Left ventricle myocardium inferior (tissue), 1 donor: ENCODE results near the gene SLC8A1. TPM values are rescaled to one million over a fixed set of nuclear protein-coding genes. Genes with fewer than 3 reads are reported as not detected.

Source experiments
- DNase-seq: peaks from one replicate; pipeline ENCODE4 v3.0.0-alpha.2; 2020
- H3K27ac ChIP-seq: fragments of 200-600 bp; replicated peaks from 2 replicates; pipeline ENCODE4 v1.8.0; 2021
- H3K27me3 ChIP-seq: fragments of 200-600 bp; 2 replicates; pipeline ENCODE4 v1.8.0; 2021; ENCODE audit warnings: low read depth
- H3K36me3 ChIP-seq: fragments of 200-600 bp; 2 replicates; pipeline ENCODE4 v1.8.0; 2021
- H3K4me1 ChIP-seq: fragments of 200-600 bp; 2 replicates; pipeline ENCODE4 v1.8.0; 2021
- H3K4me3 ChIP-seq: fragments of 200-600 bp; 2 replicates; pipeline ENCODE4 v1.8.0; 2021; ENCODE audit warnings: mild to moderate bottlenecking, moderate library complexity
- H3K9me3 ChIP-seq: fragments of 200-600 bp; replicated peaks from 2 replicates; pipeline ENCODE4 v1.8.0; 2021
- intact Hi-C: fragments of 100-400 bp; cut with micrococcal nuclease; formaldehyde crosslinking; loops from one replicate; pipeline ENCODE4 v1.11.0; 2022
- total RNA-seq: library from RNA; stranded (reverse); fragmentation: NEBNext Ultra II Directional; extraction: Animal tissue kit (Norgen Biotek cat#: 25700); gene quantifications from one replicate; pipeline ENCODE4 v1.2.1, GENCODE V29; 2021
- TF ChIP-seq, protein P1 (sequence below): fragments of 200-600 bp; IDR thresholded peaks from 2 replicates; pipeline ENCODE4 v1.8.0; 2021; ENCODE audit warnings: antibody characterized with exemption, mild to moderate bottlenecking, borderline replicate concordance
- donor health status: DM: no; HTN: yes; CAD: no; lungs with severe emphysema.

The SLC8A1 gene
- total RNA-seq, 1 donor from 2014 or later: 990 TPM

DNA sequence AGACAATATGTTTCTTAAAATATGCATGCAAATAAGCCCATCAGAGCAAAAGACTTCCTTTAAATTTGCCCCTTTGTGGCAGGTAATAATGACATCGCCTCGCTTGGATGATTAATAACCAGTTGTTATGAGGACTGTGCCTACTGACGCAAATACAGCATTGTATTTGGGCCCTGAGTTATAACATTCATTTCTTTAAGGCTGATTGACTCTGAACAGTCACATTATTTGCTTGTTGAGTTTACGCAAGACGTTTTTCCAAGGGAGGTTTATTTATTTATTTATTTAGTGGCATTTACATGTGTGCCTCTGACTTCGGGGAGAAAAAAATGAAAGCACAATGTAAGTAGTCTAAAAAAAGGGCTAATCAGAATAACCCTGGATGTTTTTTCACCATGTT lies 88.3 kb downstream of the SLC8A1 start:
- DNase-seq: no peak
- intact Hi-C loops: no loop called here
- TF ChIP-seq, protein P1, sequence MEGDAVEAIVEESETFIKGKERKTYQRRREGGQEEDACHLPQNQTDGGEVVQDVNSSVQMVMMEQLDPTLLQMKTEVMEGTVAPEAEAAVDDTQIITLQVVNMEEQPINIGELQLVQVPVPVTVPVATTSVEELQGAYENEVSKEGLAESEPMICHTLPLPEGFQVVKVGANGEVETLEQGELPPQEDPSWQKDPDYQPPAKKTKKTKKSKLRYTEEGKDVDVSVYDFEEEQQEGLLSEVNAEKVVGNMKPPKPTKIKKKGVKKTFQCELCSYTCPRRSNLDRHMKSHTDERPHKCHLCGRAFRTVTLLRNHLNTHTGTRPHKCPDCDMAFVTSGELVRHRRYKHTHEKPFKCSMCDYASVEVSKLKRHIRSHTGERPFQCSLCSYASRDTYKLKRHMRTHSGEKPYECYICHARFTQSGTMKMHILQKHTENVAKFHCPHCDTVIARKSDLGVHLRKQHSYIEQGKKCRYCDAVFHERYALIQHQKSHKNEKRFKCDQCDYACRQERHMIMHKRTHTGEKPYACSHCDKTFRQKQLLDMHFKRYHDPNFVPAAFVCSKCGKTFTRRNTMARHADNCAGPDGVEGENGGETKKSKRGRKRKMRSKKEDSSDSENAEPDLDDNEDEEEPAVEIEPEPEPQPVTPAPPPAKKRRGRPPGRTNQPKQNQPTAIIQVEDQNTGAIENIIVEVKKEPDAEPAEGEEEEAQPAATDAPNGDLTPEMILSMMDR: no peak
- Histone ChIP-seq H3K4me1 (peaks cover 91% of the 10 kb centered on the region), H3K36me3 (no peaks in the 10 kb centered on the region), H3K4me3 (peak overlapping the region; percentile 46), H3K27me3 (no peaks in the 10 kb centered on the region), H3K9me3 (no peaks in the 10 kb centered on the region), H3K27ac (peak overlapping the region; percentile 55)

DNA sequence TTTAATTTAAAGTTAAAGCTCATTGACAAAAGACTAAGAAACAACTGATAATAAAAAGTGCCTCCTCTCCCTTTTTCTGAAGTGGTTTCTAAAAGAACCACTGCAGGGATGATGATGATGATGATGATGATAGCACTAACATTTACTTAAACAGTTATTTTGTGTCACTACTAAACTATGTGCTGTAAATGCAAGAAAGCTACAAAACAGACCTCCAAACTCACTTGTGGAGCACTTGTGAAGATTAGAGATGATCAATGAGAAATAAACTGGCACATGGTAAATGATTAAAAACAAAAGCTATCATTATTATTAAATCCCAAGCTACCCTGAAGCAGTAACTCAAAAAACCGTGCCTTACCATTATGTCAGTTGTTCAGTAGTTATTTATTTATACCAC lies 88.7 kb downstream of the SLC8A1 start:
- H3K4me1 ChIP-seq: peaks cover 92% of the 10 kb centered on the region
- TF ChIP-seq, protein P1: no peak
- H3K27me3 ChIP-seq: no peaks in the 10 kb centered on the region
- intact Hi-C loops: no loop called here
- H3K9me3 ChIP-seq: no peaks in the 10 kb centered on the region
- H3K27ac ChIP-seq: peak overlapping the region; percentile 55
- H3K36me3 ChIP-seq: no peaks in the 10 kb centered on the region
- no peak for DNase-seq
- H3K4me3 ChIP-seq: peak overlapping the region; percentile 46

DNA sequence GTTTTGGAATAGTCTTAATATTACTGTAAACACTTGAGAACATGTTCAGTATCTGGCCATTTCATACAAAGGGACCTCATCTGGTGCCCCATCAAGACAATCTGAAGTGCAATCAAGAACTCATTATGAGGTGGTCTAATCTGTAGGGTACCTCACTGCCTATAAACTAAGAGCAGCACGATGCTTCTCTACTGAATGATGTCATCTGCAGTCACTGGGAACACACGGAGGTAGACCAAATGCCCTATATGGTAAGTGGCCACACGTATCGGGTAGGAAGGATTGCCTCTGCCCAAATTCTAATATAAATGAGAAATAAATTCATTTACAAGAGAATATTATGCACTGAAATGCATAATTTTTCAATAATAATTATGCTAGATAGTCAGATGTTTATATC lies 90.4 kb downstream of the SLC8A1 start:
- H3K4me1 ChIP-seq: peaks cover 86% of the 10 kb centered on the region
- peak overlapping the region; percentile 1 for H3K27ac ChIP-seq
- no peaks in the 10 kb centered on the region for H3K27me3 ChIP-seq
- intact Hi-C loops: no loop called here
- TF ChIP-seq, protein P1: no peak
- DNase-seq: no peak
- H3K36me3 ChIP-seq: no peaks in the 10 kb centered on the region
- no peaks in the 10 kb centered on the region for H3K9me3 ChIP-seq
- H3K4me3 ChIP-seq: no peak overlapping the region

DNA sequence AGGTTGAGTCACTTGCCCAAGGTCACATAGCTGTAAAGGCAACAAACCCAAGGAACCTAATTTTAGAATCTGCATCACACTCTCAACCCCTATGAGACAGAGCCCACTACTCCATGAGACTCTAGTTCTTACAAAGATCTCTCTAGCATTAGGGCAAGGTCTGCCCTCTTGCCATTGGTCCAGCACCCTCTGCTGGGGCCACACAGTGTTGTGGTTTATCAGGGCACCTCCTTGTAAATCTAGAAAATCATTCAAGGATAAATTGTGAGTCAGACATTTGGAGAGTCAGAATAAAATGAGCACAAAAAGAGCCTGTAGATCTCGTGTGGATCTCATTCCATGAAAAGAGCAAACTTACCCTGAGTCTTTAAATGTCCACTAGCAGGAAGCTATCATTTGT lies 91.2 kb downstream of the SLC8A1 start:
- Histone ChIP-seq H3K36me3 (no peaks in the 10 kb centered on the region), H3K27ac (peak overlapping the region; percentile 31), H3K4me3 (no peak overlapping the region), H3K9me3 (no peaks in the 10 kb centered on the region), H3K4me1 (peaks cover 86% of the 10 kb centered on the region), H3K27me3 (no peaks in the 10 kb centered on the region)
- DNase-seq: no peak
- TF ChIP-seq, protein P1: peak; percentile 38
- intact Hi-C loops: no loop called here

DNA sequence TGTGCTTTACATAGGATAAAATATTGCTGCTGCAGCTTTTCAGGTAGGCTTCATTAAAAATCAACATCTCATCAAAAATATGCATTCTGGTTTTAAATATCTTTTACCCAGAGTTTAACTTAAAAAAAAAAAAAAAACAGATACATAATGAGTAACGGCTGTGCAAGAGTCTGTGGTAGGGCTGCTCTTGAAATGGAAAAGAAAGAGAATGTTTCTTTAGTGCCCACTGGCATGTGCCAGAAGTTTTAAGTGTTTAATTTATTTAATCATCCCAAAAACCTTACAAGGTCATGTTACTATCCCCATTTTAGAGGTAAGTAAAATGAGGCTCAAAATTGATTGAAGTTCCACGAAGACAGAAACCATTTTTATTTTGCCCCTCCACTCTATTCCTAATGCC lies 92.1 kb downstream of the SLC8A1 start:
- intact Hi-C loops: no loop called here
- H3K36me3 ChIP-seq: no peaks in the 10 kb centered on the region
- no peak for DNase-seq
- TF ChIP-seq, protein P1: no peak
- H3K27me3 ChIP-seq: no peaks in the 10 kb centered on the region
- no peaks in the 10 kb centered on the region for H3K9me3 ChIP-seq
- H3K27ac ChIP-seq: no peak overlapping the region
- peaks cover 86% of the 10 kb centered on the region for H3K4me1 ChIP-seq
- no peak overlapping the region for H3K4me3 ChIP-seq

DNA sequence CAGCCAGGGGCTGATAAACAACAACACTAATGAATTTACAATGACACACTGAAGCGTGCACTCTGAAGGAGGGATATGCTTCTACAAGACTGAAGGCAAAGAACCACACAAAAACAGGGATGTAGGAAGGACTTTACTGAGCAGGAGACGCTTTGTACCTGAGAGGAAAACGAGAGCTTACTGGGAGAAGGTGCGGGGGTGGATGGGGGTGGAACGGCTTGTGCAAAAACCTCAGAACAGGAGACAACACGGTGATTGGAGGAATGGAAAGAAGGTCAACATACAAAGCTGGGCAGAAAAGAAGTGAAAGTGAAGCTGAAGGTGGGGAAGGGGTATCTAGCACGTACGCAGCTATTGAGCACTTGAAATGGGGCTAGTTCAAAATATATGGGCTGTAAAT lies 93.1 kb downstream of the SLC8A1 start:
- no peak for DNase-seq
- intact Hi-C loops: no loop called here
- Histone ChIP-seq H3K27me3 (no peaks in the 10 kb centered on the region), H3K9me3 (no peaks in the 10 kb centered on the region), H3K4me1 (peaks cover 88% of the 10 kb centered on the region), H3K27ac (no peak overlapping the region), H3K36me3 (no peaks in the 10 kb centered on the region), H3K4me3 (no peak overlapping the region)
- TF ChIP-seq, protein P1: no peak
